Testis (tissue), 2 donors: ENCODE results near the gene STX5.
"Not testable (repeated sequence)": the region's sequence is repeated elsewhere in the genome, so short reads cannot be mapped to it uniquely, and the experiment has no call there.

Experiments used
- CTCF ChIP-seq, 3 experiments: fragments of 450-650 bp in 2 of 3; fragments of 200-600 bp in 1 of 3; sonication (generic) in 1 of 3; IDR thresholded peaks; one replicate each; pipeline ENCODE4 v1.5.1; 2016 to 2019; ENCODE audit warnings: antibody characterized with exemption in 3 of 3, mild to moderate bottlenecking in 2 of 3, moderate library complexity in 1 of 3
- POLR2A ChIP-seq: fragments of 450-650 bp; IDR thresholded peaks from one replicate; pipeline ENCODE4 v1.6.1; 2017; ENCODE audit warnings: antibody characterized with exemption, mild to moderate bottlenecking, moderate library complexity

GRCh38 chr11:62859281-62859703 lies 27.4 kb upstream of the STX5 start:
- TF ChIP-seq CTCF (IDR thresholded peaks at IDR 0.05); POLR2A: not testable (repeated sequence)
